ENCODE data around the gene LRRC72. TPM values are rescaled to one million over a fixed set of nuclear protein-coding genes. Genes with fewer than 3 reads are reported as not detected.

The LRRC72 gene
- total and polyA plus RNA-seq, 10 of the 15 experiments (the other 5 are each of a cell fraction or from before 2014, with no cell fraction given): not detected

GRCh38 chr7:16491148-16491547 lies 35.5 kb upstream of the LRRC72 start (continued):
- no peak for TF ChIP-seq POU2F2 (IDR thresholded peaks at IDR 0.05; ENCODE audit: borderline replicate concordance, low read depth, low read length)

GRCh38 chr7:16492513-16493062 lies 34.0 kb upstream of the LRRC72 start:
- POLR2A ChIA-PET: no interaction called here
- Histone ChIP-seq H3K4me2 (ENCODE audit: control insufficient read depth, insufficient read depth) (no peak overlapping the region), H3K4me3 (no peak overlapping the region), H3K9me3 (replicated peaks; ENCODE audit: control insufficient read depth, insufficient read depth, low read length) (no peaks in the 10 kb centered on the region), H3K27ac (ENCODE audit: control insufficient read depth, insufficient read depth) (no peak overlapping the region), H3K27me3 (replicated peaks in 1 of 2; ENCODE audit: control insufficient read depth in 2 of 2, insufficient read depth in 2 of 2, low read length in 1 of 2) (no peaks in the 10 kb centered on the region), H4K20me1 (ENCODE audit: control insufficient read depth, insufficient read depth) (no peaks in the 10 kb centered on the region), H3K9ac (ENCODE audit: control insufficient read depth, insufficient read depth, low read length) (no peak overlapping the region), H3K36me3 (ENCODE audit: control insufficient read depth in 2 of 2, insufficient read depth in 2 of 2, low read length in 1 of 2) (no peaks in the 10 kb centered on the region), H2AFZ (ENCODE audit: control insufficient read depth, low read depth, low read length) (no peak overlapping the region), H3K4me1 (ENCODE audit: control insufficient read depth, insufficient read depth, low read length) (no peaks in the 10 kb centered on the region), H3K79me2 (ENCODE audit: control insufficient read depth, insufficient read depth, low read length) (no peaks in the 10 kb centered on the region)
- CTCF ChIA-PET: no interaction called here
- no peak for FAIRE-seq
- RAD21 ChIA-PET (ENCODE audit: unreplicated experiment): no interaction called here
- no peak for DNase-seq (ENCODE audit: low read depth, low spot score)
- in situ Hi-C loops (cut with MboI): no loop called here
- SMC1A ChIA-PET (ENCODE audit: uncharacterized antibody, unreplicated experiment): interaction anchor here (1.6 kb wide), 1 partner anchor 9 kb away, joined by 4 read pairs; no protein-coding TSS in a partner anchor
- 3% methylated on average over 3 of the region's 3 CpGs for WGBS (ENCODE audit: insufficient coverage, insufficient replicate concordance, low lambda C conversion rate, missing lambda C conversion rate)
- no TSS peak for BruUV-seq (replicated peaks)
- intact Hi-C loops (cut with micrococcal nuclease; ENCODE audit: unreplicated experiment): no loop called here
- ATAC-seq: no peak
- TF ChIP-seq PAX8 (IDR thresholded peaks at IDR 0.05): no peak
- no peak for TF ChIP-seq RB1 (IDR thresholded peaks at IDR 0.05; ENCODE audit: borderline replicate concordance)
- no peak for TF ChIP-seq BCLAF1 (IDR thresholded peaks at IDR 0.05)
